PC-9 (cell line): ENCODE results near the gene CFAP74. TPM values are rescaled to one million over a fixed set of nuclear protein-coding genes. Genes with fewer than 3 reads are reported as not detected.

Experiments
- BruUV-seq: library from RNA; stranded (reverse); fragments of 400-500 nt; replicated peaks from 2 replicates; lab custom pipeline; 2021; lab: Mats Ljungman, UMichigan
- CTCF ChIA-PET: fragments of 300-600 bp; sonication (Branson Sonifier 250); formaldehyde crosslinking; loops from one replicate; lab custom pipeline; 2022; ENCODE audit warnings: antibody characterized with exemption; lab: Charles Lee
- POLR2A ChIA-PET: fragments of 300-600 bp; sonication (Branson Sonifier 250); formaldehyde crosslinking; loops from one replicate; lab custom pipeline; 2022; ENCODE audit warnings: antibody characterized with exemption; ENCODE audit not compliant: unreplicated experiment; lab: Charles Lee
- DNase-seq, 2 experiments: peaks; one replicate each; pipeline versions ENCODE4 v3.0.0 to v3.0.0-alpha.2; 2015 to 2022; ENCODE audit warnings: mixed read lengths in 1 of 2
- H2AFZ ChIP-seq: fragments of 200-600 bp; sonication (generic); 2 replicates; pipeline ENCODE4 v1.8.1; 2017; ENCODE audit warnings: antibody characterized with exemption
- H3F3A ChIP-seq: fragments of 200-600 bp; sonication (generic); 2 replicates; pipeline ENCODE4 v1.8.1; 2017; ENCODE audit warnings: antibody characterized with exemption, mild to moderate bottlenecking, low read depth; ENCODE audit not compliant: insufficient read depth
- H3K27ac ChIP-seq: fragments of 200-600 bp; sonication (generic); 2 replicates; pipeline ENCODE4 v1.6.1; 2016; ENCODE audit warnings: mixed run types
- H3K27me3 ChIP-seq: fragments of 200-600 bp; sonication (generic); 2 replicates; pipeline ENCODE4 v1.6.1; 2016; ENCODE audit warnings: low read depth, mixed run types; ENCODE audit not compliant: insufficient read depth
- H3K36me3 ChIP-seq: fragments of 200-600 bp; sonication (generic); 2 replicates; pipeline ENCODE4 v1.6.1; 2016; ENCODE audit warnings: low read depth, mixed run types
- H3K4me1 ChIP-seq: fragments of 200-600 bp; sonication (generic); replicated peaks from 2 replicates; pipeline ENCODE4 v1.6.1; 2016; ENCODE audit warnings: mixed run types; ENCODE audit not compliant: insufficient read depth
- H3K4me2 ChIP-seq: fragments of 200-600 bp; sonication (generic); 2 replicates; pipeline ENCODE4 v1.6.1; 2017; ENCODE audit warnings: mixed run types
- H3K4me3 ChIP-seq: fragments of 200-600 bp; sonication (generic); 2 replicates; pipeline ENCODE4 v1.6.1; 2016; ENCODE audit warnings: mixed run types
- H3K79me2 ChIP-seq: fragments of 200-600 bp; sonication (generic); 2 replicates; pipeline ENCODE4 v1.6.1; 2017; ENCODE audit warnings: low read depth, mixed run types
- H3K9me2 ChIP-seq: fragments of 200-600 bp; sonication (generic); 2 replicates; pipeline ENCODE4 v1.8.1; 2017; ENCODE audit warnings: mild to moderate bottlenecking; ENCODE audit not compliant: insufficient read depth
- H3K9me3 ChIP-seq: fragments of 200-600 bp; sonication (generic); 2 replicates; pipeline ENCODE4 v1.8.1; 2016; ENCODE audit warnings: low read depth; ENCODE audit not compliant: insufficient read depth
- H4K20me1 ChIP-seq: fragments of 200-600 bp; sonication (generic); 2 replicates; pipeline ENCODE4 v1.8.1; 2017; ENCODE audit not compliant: insufficient read depth
- CTCF ChIP-seq: fragments of 200-600 bp; sonication (generic); conservative IDR thresholded peaks from 2 replicates; pipeline ENCODE4 v1.6.1; 2017; ENCODE audit warnings: mixed run types, antibody characterized with exemption, mild to moderate bottlenecking, moderate library complexity
- EZH2 ChIP-seq: fragments of 200-600 bp; sonication (generic); IDR thresholded peaks from 2 replicates; pipeline ENCODE4 v1.8.0; 2017; ENCODE audit warnings: antibody characterized with exemption, low read depth
- intact Hi-C: fragments of 100-400 bp; cut with micrococcal nuclease; formaldehyde crosslinking; loops from one replicate; pipeline ENCODE4 v1.10.0; 2022; ENCODE audit not compliant: unreplicated experiment
- total RNA-seq: library from RNA; stranded (reverse); gene quantifications from 2 replicates; pipeline ENCODE4 v1.2.3, GENCODE V29; 2021

Gene CFAP74
- total RNA-seq, 1 experiment from 2014 or later, result 2.8 TPM

GRCh38 chr1:1894354-1895059 lies 109.1 kb downstream of the CFAP74 start:
- CTCF ChIA-PET, result no interaction called here
- POLR2A ChIA-PET, result interaction anchor here (0.7 kb wide), 1 partner anchor 535 kb away, joined by 3 read pairs; no protein-coding TSS in a partner anchor

GRCh38 chr1:1893997-1894353 lies 109.6 kb downstream of the CFAP74 start:
- Histone ChIP-seq H3K4me2 (peak overlapping the region; percentile 32), H3K79me2 (peaks cover 12% of the 10 kb centered on the region), H4K20me1 (peaks cover 10% of the 10 kb centered on the region), H3F3A (peaks cover 22% of the 10 kb centered on the region), H3K27me3 (no peaks in the 10 kb centered on the region), H3K9me2 (no peaks in the 10 kb centered on the region), H2AFZ (no peak overlapping the region), H3K27ac (no peak overlapping the region), H3K9me3 (no peaks in the 10 kb centered on the region), H3K4me3 (no peak overlapping the region), H3K4me1 (peaks cover 39% of the 10 kb centered on the region), H3K36me3 (no peaks in the 10 kb centered on the region)
- DNase-seq, result no peak
- CTCF ChIA-PET, result no interaction called here
- TF ChIP-seq CTCF, result no peak
- no peak for TF ChIP-seq EZH2
- intact Hi-C loops, result loop anchor here (5.0 kb wide), 1 partner anchor 112 kb away; no protein-coding TSS in a partner anchor
- BruUV-seq, result no TSS peak
- POLR2A ChIA-PET, result no interaction called here

More at GRCh38 chr1:1894354-1895059, 109.1 kb downstream of the CFAP74 start:
- peak in 1 of 2 experiments; percentile 33 for DNase-seq
- BruUV-seq, result no TSS peak
- intact Hi-C loops, result loop anchor here (5.0 kb wide), 1 partner anchor 112 kb away; no protein-coding TSS in a partner anchor
- no peak overlapping the region for H2AFZ ChIP-seq
- H3K79me2 ChIP-seq, result peaks cover 7% of the 10 kb centered on the region
- no peaks in the 10 kb centered on the region for H3K36me3 ChIP-seq
- H3K9me3 ChIP-seq, result no peaks in the 10 kb centered on the region
- H3K27ac ChIP-seq, result no peak overlapping the region
- peaks cover 4% of the 10 kb centered on the region for H4K20me1 ChIP-seq
- H3K4me1 ChIP-seq, result peaks cover 33% of the 10 kb centered on the region
- no peak for TF ChIP-seq EZH2
- TF ChIP-seq CTCF, result no peak
- H3K9me2 ChIP-seq, result no peaks in the 10 kb centered on the region
- peak overlapping the region; percentile 32 for H3K4me2 ChIP-seq
- H3K4me3 ChIP-seq, result no peak overlapping the region
- peaks cover 20% of the 10 kb centered on the region for H3F3A ChIP-seq
- no peaks in the 10 kb centered on the region for H3K27me3 ChIP-seq

- Histone ChIP-seq H3F3A (peaks cover 18% of the 10 kb centered on the region), H2AFZ (no peak overlapping the region), H3K27ac (no peak overlapping the region), H3K9me2 (no peaks in the 10 kb centered on the region), H3K4me2 (0 out of 2 replicates have a peak overlapping the region, but pooled peaks have one; percentile 32), H3K9me3 (no peaks in the 10 kb centered on the region), H3K27me3 (no peaks in the 10 kb centered on the region), H4K20me1 (peaks cover 15% of the 10 kb centered on the region), H3K4me1 (peaks cover 44% of the 10 kb centered on the region), H3K79me2 (peaks cover 18% of the 10 kb centered on the region), H3K4me3 (no peak overlapping the region), H3K36me3 (no peaks in the 10 kb centered on the region)
- no peak for DNase-seq
- ChIA-PET CTCF (no interaction called here), POLR2A (no interaction called here)
- intact Hi-C loops, result loop anchor here (5.0 kb wide), 1 partner anchor 111 kb away; no protein-coding TSS in a partner anchor
- BruUV-seq, result no TSS peak
- TF ChIP-seq CTCF, result no peak
- no peak for TF ChIP-seq EZH2
Measured at GRCh38 chr1:1893291-1893985, 110.1 kb downstream of the CFAP74 start.
